Stimulated activated CD4-positive, alpha-beta T cell treated with anti-CD3 and anti-CD28 coated beads, Interleukin-2, amount 100 ng/mL, for 24 hours (primary cell): ENCODE data around the gene DDX3X.
"Not testable (repeated sequence)": the region's sequence is repeated elsewhere in the genome, so short reads cannot be mapped to it uniquely, and the experiment has no call there.

Experiments
- DNase-seq, 2 donors: peaks; one replicate each; pipeline ENCODE4 v3.0.0-alpha.2; 2020

Gene DDX3X

GRCh38 chrX:41377624-41378023 lies 43.7 kb downstream of the DDX3X start:
- peak; percentile 15 to 28 for DNase-seq

- no peak for DNase-seq
Measured at GRCh38 chrX:41381685-41382084, 47.7 kb downstream of the DDX3X start.

- peak in 1 of 2 donors; percentile 17 for DNase-seq
Measured at GRCh38 chrX:41382714-41383645, 49.0 kb downstream of the DDX3X start.

- DNase-seq: peak; percentile 59 to 66
Measured at GRCh38 chrX:41384051-41384705, 50.2 kb downstream of the DDX3X start.

- DNase-seq: no peak
Measured at GRCh38 chrX:41386222-41386990, 52.4 kb downstream of the DDX3X start.

GRCh38 chrX:41388543-41388942 lies 54.6 kb downstream of the DDX3X start:
- DNase-seq: no peak

- DNase-seq: no peak
Measured at GRCh38 chrX:41389311-41389888, 55.4 kb downstream of the DDX3X start.

- not testable (repeated sequence) for DNase-seq
Measured at GRCh38 chrX:41390576-41390975, 56.6 kb downstream of the DDX3X start.

- no peak for DNase-seq
Measured at GRCh38 chrX:41391606-41392005, 57.6 kb downstream of the DDX3X start.

- no peak for DNase-seq
Measured at GRCh38 chrX:41394293-41394692, 60.3 kb downstream of the DDX3X start.

GRCh38 chrX:41397219-41397618 lies 63.3 kb downstream of the DDX3X start:
- DNase-seq: no peak

- DNase-seq: no peak
Measured at GRCh38 chrX:41397768-41398167, 63.8 kb downstream of the DDX3X start.

GRCh38 chrX:41402556-41402955 lies 68.6 kb downstream of the DDX3X start:
- not testable (repeated sequence) for DNase-seq

- DNase-seq: no peak
Measured at GRCh38 chrX:41405551-41405950, 71.6 kb downstream of the DDX3X start.

GRCh38 chrX:41406201-41406600 lies 72.2 kb downstream of the DDX3X start:
- DNase-seq: no peak

GRCh38 chrX:41407816-41408215 lies 73.9 kb downstream of the DDX3X start:
- DNase-seq: no peak

GRCh38 chrX:41408576-41408975 lies 74.6 kb downstream of the DDX3X start:
- DNase-seq: no peak

- no peak for DNase-seq
Measured at GRCh38 chrX:41409006-41409405, 75.0 kb downstream of the DDX3X start.

- not testable (repeated sequence) for DNase-seq
Measured at GRCh38 chrX:41411222-41411621, 77.3 kb downstream of the DDX3X start.

GRCh38 chrX:41412261-41413081 lies 78.5 kb downstream of the DDX3X start:
- no peak for DNase-seq
